A673 (cell line): Measurements from ENCODE around the gene ATP1A1.

Source experiments
- CTCF ChIP-seq: fragments of 300-800, 200-600 bp; sonication (generic); conservative IDR thresholded peaks from 2 replicates; pipeline ENCODE4 v1.5.1; 2017; ENCODE audit warnings: low read depth, mild to moderate bottlenecking, antibody characterized with exemption, low read length, moderate library complexity, mixed read lengths
- EZH2 ChIP-seq: fragments of 200-600 bp; sonication (generic); IDR thresholded peaks from 2 replicates; pipeline ENCODE4 v1.6.1; 2017; ENCODE audit warnings: borderline replicate concordance, low read depth, mild to moderate bottlenecking, mixed read lengths, antibody characterized with exemption, low read length; ENCODE audit not compliant: poor library complexity, severe bottlenecking

GRCh38 chr1:116328671-116329070 lies 44.4 kb upstream of the ATP1A1 start:
- no peak for TF ChIP-seq EZH2
- no peak for TF ChIP-seq CTCF
